ENCODE data around the gene WDR86.

DNA sequence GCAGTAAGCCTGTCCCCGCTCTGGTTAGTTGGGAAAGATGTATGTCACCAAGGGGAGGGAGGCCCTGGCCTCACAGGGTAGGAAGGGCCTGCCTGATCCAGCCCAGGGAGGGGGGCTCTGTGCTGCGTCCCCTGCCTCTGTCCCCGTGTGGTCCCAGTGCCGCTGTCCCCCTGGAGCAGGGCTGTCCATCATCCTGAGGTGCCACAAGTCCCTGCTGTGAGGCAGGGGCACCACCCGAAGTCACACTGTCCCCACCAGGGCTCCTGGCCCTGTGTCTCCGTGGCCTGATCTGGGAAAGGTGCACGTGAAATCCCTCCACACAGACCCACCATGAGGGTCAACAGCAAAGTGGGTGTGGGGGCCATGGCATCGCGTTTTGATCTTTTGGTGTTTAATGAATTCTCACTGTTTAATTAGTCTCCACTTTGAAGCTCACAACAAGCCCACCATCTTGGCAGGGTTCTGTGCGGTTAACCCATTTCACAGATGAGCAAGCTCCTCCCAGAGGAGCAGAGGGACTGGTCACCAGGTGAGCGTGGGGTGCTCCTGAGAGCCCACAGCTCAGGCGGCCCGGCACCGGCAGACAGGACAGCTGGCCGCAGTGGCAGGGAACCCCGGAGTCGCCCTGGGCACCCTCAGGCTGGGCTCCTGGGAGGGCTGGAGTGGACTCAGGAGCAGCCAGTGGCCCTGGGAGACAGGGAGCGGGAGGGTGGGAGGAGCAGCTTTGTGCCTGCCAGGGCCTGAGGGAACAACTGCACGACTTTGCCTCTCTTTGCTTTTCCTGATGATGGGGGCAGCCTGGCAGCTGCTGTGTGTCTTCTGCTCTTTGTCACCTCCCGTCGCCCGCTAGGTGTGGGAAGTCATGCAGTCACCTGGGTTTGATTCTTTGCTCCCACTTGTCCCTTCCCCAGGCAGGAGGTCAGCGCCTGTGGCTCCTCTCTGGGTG lies 42.1 kb upstream of the WDR86 start:
- TF ChIP-seq CTCF (optimal IDR thresholded peaks at IDR 0.05 in 1 of 3, IDR thresholded peaks at IDR 0.05 in 1 of 3, conservative IDR thresholded peaks at IDR 0.05 in 1 of 3; ENCODE audit: extremely low read depth in 1 of 3, insufficient read depth in 2 of 3, low read length in 3 of 3), result no peak
- TF ChIP-seq EZH2 (IDR thresholded peaks at IDR 0.05; ENCODE audit: low read length), result no peak
